K562 (cell line): ENCODE measurements around the gene FOXN3. TPM values are rescaled to one million over a fixed set of nuclear protein-coding genes. Genes with fewer than 3 reads are reported as not detected.
A peak's percentile ranks its signal among the peaks of the same experiment; 100 is the strongest.

Experiments used
- CHD7 ChIP-seq: fragments of 200-600 bp; sonication (generic); IDR thresholded peaks from one replicate; pipeline ENCODE4 v1.6.1; 2012; ENCODE audit warnings: mild to moderate bottlenecking, low read depth, low read length, inconsistent platforms
- MAFK ChIP-seq: IDR thresholded peaks from 2 replicates; pipeline ENCODE4 v1.6.1; 2011; ENCODE audit warnings: low read length, improper control_type of control experiment
- polyA plus RNA-seq, 8 experiments: library from polyadenylated mRNA; depleted of rRNA in 4 of 8; stranded (reverse) in 5 of 8; unstranded in 3 of 8; fragments of >200 nt; fragmentation: Nextera tagmentation in 2 of 8; fragmentation: Illumina TruSeq in 1 of 8; extraction: Ambion mirVana in 2 of 8; extraction: Trizol in 1 of 8; gene quantifications; 2 replicates each; pipeline versions ENCODE4 v1.2.1 to v1.2.3, GENCODE V29; 2011 to 2014; ENCODE audit warnings: inconsistent platforms in 1 of 8, missing spikeins in 1 of 8
- total RNA-seq, 7 experiments: library from RNA; depleted of rRNA in 6 of 7; stranded (reverse); fragments of >200 nt in 6 of 7; fragmentation: Illumina TruSeq in 2 of 7; extraction: Trizol in 2 of 7; gene quantifications; 2 replicates each; pipeline versions ENCODE4 v1.2.1 to v1.2.3, GENCODE V29; 2011 to 2021; ENCODE audit warnings: low replicate concordance in 1 of 7

FOXN3 gene
- total and polyA plus RNA-seq, 9 of the 15 experiments (the other 6 are each of a cell fraction or from before 2014, with no cell fraction given): 0.07 to 1.3 (median 0.40) TPM

DNA sequence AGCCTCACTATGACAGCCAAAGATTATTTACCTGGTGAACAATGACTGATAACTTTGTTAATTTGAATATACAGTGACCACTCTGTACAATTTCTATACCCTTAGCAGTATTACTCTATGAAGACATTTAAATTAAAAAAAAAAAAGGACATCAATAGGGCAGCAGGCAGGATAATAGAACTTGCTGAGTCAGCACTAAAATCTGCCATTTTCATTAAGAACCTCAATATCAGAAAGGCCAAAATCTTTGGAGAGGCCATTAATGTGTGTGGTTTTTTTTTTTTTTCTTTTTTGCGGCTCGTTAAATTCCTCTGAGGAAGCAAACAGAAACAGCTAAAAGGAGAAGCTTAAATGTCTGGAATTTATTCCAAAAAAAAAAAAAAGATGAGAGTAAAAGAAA, 73.7 kb downstream of the FOXN3 start (continued):
- TF ChIP-seq CHD7 (no peak), MAFK (peak; percentile 99)
